Measurements from ENCODE around the gene SOST.

The SOST gene

GRCh38 chr17:43717913-43718312 is 40.7 kb downstream of the SOST start:
- H3K36me3 ChIP-seq (ENCODE audit: insufficient read depth), result no peaks in the 10 kb centered on the region
- peaks cover 18% of the 10 kb centered on the region for H3K4me1 ChIP-seq (ENCODE audit: low read depth, poor library complexity, severe bottlenecking)
- H3K9ac ChIP-seq, result no peak overlapping the region
- no peak overlapping the region for H3K27ac ChIP-seq
- H2AFZ ChIP-seq (ENCODE audit: low read depth), result no peak overlapping the region
- H3K27me3 ChIP-seq (ENCODE audit: insufficient read depth, low read depth), result peaks cover 74% of the 10 kb centered on the region
- H3K79me2 ChIP-seq (ENCODE audit: insufficient read depth, low read depth), result no peaks in the 10 kb centered on the region
- no peak overlapping the region for H3K4me2 ChIP-seq
- no peaks in the 10 kb centered on the region for H4K20me1 ChIP-seq (ENCODE audit: insufficient read depth)
- H3K4me3 ChIP-seq (IDR thresholded peaks at IDR 0.05; ENCODE audit: insufficient read depth, low read depth, low read length), result no peak overlapping the region
- TF ChIP-seq CTCF (conservative IDR thresholded peaks at IDR 0.05; ENCODE audit: low read depth, low read length), result no peak

DNA sequence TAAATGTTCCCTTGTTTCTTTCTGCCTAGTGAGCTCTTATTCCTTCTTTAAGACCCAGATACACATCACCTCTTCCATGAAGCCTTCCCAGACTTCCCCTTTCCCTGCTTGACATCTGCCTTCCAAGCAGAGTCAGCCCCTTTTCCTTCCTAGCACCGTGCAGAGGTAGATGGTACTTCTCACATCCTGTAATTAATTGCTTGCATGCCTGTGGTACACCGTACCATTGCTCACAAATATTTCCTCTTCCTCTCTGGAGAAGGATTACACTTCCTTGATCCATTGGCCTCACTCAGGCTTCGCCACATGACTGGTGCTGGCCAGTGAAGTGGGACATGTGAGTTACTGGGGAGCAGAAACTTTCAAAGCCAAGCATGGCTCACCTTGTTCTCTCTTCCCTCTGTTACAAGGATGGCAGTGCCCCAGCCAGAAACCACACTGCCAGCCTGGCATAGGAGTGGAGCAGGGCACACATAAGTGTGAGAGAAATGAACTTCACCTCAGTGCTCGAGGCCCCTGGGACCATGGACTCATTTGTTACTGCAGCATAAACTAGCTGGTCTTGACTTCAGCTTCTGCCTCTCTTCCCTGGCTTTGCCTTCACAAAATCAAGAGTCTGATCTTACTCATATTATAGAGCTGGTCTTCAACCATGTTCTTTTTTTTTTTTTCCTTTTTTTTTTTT is 44.0 kb downstream of the SOST start:
- H3K4me1 ChIP-seq (ENCODE audit: low read depth, poor library complexity, severe bottlenecking), result peaks cover 3% of the 10 kb centered on the region
- no peaks in the 10 kb centered on the region for H4K20me1 ChIP-seq (ENCODE audit: insufficient read depth)
- H3K27ac ChIP-seq, result no peak overlapping the region
- no peaks in the 10 kb centered on the region for H3K36me3 ChIP-seq (ENCODE audit: insufficient read depth)
- peaks cover 86% of the 10 kb centered on the region for H3K27me3 ChIP-seq (ENCODE audit: insufficient read depth, low read depth)
- H3K4me2 ChIP-seq, result no peak overlapping the region
- no peak for TF ChIP-seq CTCF (conservative IDR thresholded peaks at IDR 0.05; ENCODE audit: low read depth, low read length)
- H3K79me2 ChIP-seq (ENCODE audit: insufficient read depth, low read depth), result no peaks in the 10 kb centered on the region
- no peak overlapping the region for H3K4me3 ChIP-seq (IDR thresholded peaks at IDR 0.05; ENCODE audit: insufficient read depth, low read depth, low read length)
- no peak overlapping the region for H2AFZ ChIP-seq (ENCODE audit: low read depth)
- no peak overlapping the region for H3K9ac ChIP-seq

DNA sequence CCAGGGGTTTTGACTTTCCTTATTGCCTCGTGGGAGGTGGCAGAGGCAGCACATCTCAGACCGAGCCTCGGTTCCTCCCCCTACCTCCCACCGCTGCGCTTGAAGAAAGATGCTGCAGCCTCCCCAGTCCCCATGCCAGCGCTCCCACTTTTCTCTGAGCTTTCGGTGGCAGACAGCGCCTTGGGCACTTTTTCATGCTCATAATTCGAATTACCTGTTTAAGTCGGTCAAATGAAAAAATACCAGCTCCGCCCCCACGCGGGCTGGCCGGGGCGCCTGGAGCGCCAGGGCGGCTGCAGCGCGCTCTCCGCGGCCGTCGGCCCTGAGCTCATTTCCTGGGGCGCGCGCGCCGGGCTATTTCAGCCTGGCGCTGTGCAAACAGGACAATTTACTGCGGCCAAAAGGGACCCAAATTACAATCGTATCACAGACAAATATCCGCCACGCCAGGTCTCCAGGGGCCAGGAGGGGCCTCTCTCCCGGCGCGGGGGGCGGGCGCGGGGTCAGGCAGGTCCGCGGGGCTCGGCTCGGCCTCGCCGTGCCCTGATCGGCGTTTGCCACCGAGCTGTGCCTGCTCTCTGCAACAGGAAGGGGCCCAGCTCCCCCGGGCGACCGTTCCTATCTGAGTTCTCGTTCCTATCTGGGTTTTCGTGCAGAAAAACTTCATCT is 45.0 kb downstream of the SOST start:
- no peak overlapping the region for H3K4me3 ChIP-seq (IDR thresholded peaks at IDR 0.05; ENCODE audit: insufficient read depth, low read depth, low read length)
- TF ChIP-seq CTCF (conservative IDR thresholded peaks at IDR 0.05; ENCODE audit: low read depth, low read length), result no peak
- H3K4me1 ChIP-seq (ENCODE audit: low read depth, poor library complexity, severe bottlenecking), result no peaks in the 10 kb centered on the region
- H3K27me3 ChIP-seq (ENCODE audit: insufficient read depth, low read depth), result peaks cover 77% of the 10 kb centered on the region
- no peak overlapping the region for H3K4me2 ChIP-seq
- H3K79me2 ChIP-seq (ENCODE audit: insufficient read depth, low read depth), result no peaks in the 10 kb centered on the region
- no peak overlapping the region for H3K9ac ChIP-seq
- no peak overlapping the region for H2AFZ ChIP-seq (ENCODE audit: low read depth)
- H3K27ac ChIP-seq, result no peak overlapping the region
- no peaks in the 10 kb centered on the region for H3K36me3 ChIP-seq (ENCODE audit: insufficient read depth)
- H4K20me1 ChIP-seq (ENCODE audit: insufficient read depth), result no peaks in the 10 kb centered on the region

GRCh38 chr17:43712397-43712796 is 46.2 kb downstream of the SOST start:
- Histone ChIP-seq H2AFZ (ENCODE audit: low read depth) (no peak overlapping the region), H3K27me3 (ENCODE audit: insufficient read depth, low read depth) (peaks cover 64% of the 10 kb centered on the region)

More at GRCh38 chr17:43712397-43712796, 46.2 kb downstream of the SOST start:
- no peaks in the 10 kb centered on the region for H3K79me2 ChIP-seq (ENCODE audit: insufficient read depth, low read depth)
- no peak overlapping the region for H3K4me3 ChIP-seq (IDR thresholded peaks at IDR 0.05; ENCODE audit: insufficient read depth, low read depth, low read length)
- TF ChIP-seq CTCF (conservative IDR thresholded peaks at IDR 0.05; ENCODE audit: low read depth, low read length), result no peak
- no peaks in the 10 kb centered on the region for H3K36me3 ChIP-seq (ENCODE audit: insufficient read depth)
- H4K20me1 ChIP-seq (ENCODE audit: insufficient read depth), result no peaks in the 10 kb centered on the region
- H3K9ac ChIP-seq, result no peak overlapping the region
- no peak overlapping the region for H3K4me2 ChIP-seq
- H3K4me1 ChIP-seq (ENCODE audit: low read depth, poor library complexity, severe bottlenecking), result no peaks in the 10 kb centered on the region
- no peak overlapping the region for H3K27ac ChIP-seq

Data from KMS-11 (cell line).